Left cardiac atrium (tissue), 4 donors: ENCODE measurements around the gene PEF1. TPM values are rescaled to one million over a fixed set of nuclear protein-coding genes. Genes with fewer than 3 reads are reported as not detected.

Experiments
- ATAC-seq, 2 donors: fragments of 200-7000 bp; cut with Tn5 transposase; one replicate each; pipeline ENCODE4 v1.9.1; 2020; ENCODE audit warnings: mild to moderate bottlenecking in 2 of 2, moderate library complexity in 2 of 2
- DNase-seq: peaks from one replicate; pipeline ENCODE4 v3.0.0-alpha.2; 2020
- intact Hi-C, 2 donors: fragments of 100-400 bp; cut with DNase I; formaldehyde crosslinking; loops; one replicate each; pipeline versions ENCODE4 v1.14.1 to v1.15.1; 2022 to 2023
- total RNA-seq, 2 donors: library from RNA; stranded (reverse); fragmentation: NEBNext Ultra II Directional; extraction: Animal tissue kit (Norgen Biotek cat#: 25700); gene quantifications; one replicate each; pipeline ENCODE4 v1.2.1, GENCODE V29; 2021
- donor health status: DM: no; HTN: yes; CAD: no.
- donor health status: DM: no; HTN: yes; CAD: no; lungs with severe emphysema.
- donor health status: DM: yes; HTN: yes; CAD: no.
- donor health status: Dilated cardiomyopathy.

PEF1 gene
- total RNA-seq, 2 donors from 2014 or later, result 32.3 to 44.7 TPM

- ATAC-seq (no peak), DNase-seq (no peak)
- intact Hi-C loops, result no loop called here
Measured at GRCh38 chr1:31673433-31673832, 28.8 kb upstream of the PEF1 start.

DNA sequence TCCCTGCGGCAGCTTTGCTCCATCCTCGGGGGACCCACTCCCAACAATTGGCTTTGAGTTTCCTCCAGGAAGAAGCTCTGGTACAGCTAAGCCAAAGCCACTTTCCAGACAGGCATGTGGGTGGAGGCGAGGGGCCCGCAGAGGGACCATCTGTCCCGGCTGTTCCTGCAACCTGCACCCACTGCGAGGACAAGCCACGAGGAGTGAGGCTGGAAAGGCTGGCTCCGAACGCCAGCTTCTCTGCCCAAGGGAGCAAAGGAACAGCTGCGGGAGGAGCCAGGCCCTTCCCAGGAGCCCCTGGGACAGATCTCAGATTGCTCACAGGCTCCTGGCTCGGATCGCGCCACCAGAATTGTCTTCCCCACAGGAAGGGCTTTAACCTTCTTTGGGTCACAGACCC is 28.3 kb upstream of the PEF1 start:
- ATAC-seq (peak; percentile 14 to 27), DNase-seq (peak; percentile 53)
- intact Hi-C loops, result no loop called here

- intact Hi-C loops, result no loop called here
- ATAC-seq (no peak), DNase-seq (no peak)
Measured at GRCh38 chr1:31671561-31672201, 27.0 kb upstream of the PEF1 start.

DNA sequence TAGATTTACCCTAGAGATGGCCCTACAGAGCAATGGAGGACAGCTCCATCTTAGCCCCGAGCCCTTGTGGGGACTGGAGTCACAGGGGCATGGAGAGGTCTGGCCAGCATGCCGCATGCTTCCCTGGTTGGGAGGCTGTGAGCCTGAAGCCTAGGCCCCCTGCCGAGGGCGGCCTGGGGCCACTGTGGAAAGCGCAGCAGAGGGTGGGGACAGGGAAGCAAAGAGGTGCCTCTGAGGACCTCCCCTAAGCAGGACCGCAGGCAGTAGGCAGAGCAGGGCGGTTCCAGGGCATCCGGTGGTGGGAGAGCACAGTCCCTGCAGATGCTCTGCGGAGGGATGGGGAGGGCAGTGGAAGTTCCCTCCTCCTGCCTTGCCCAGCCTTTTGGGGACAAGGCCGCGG is 26.5 kb upstream of the PEF1 start:
- intact Hi-C loops, result no loop called here
- DNase-seq (no peak), ATAC-seq (no peak)

DNA sequence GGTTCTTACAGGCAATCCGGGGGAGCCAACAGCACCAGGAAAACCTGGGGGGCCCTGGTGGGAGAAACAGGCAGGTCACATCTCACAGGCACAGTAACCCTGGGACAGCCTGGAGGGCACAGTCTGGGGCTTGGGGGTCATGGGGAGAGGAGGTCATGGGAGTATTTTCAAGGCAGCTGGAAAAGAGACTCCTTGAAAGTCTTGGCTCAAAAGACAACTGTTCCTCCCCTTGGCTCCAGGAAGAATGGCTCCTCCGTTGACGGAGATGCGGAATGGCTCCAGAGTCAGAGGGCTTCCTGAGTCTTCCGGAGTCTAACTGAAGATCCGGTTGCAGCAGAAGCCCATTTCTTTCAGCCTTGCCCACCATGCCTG is 25.9 kb upstream of the PEF1 start:
- intact Hi-C loops, result no loop called here
- ATAC-seq, result no peak
- DNase-seq, result no peak

DNA sequence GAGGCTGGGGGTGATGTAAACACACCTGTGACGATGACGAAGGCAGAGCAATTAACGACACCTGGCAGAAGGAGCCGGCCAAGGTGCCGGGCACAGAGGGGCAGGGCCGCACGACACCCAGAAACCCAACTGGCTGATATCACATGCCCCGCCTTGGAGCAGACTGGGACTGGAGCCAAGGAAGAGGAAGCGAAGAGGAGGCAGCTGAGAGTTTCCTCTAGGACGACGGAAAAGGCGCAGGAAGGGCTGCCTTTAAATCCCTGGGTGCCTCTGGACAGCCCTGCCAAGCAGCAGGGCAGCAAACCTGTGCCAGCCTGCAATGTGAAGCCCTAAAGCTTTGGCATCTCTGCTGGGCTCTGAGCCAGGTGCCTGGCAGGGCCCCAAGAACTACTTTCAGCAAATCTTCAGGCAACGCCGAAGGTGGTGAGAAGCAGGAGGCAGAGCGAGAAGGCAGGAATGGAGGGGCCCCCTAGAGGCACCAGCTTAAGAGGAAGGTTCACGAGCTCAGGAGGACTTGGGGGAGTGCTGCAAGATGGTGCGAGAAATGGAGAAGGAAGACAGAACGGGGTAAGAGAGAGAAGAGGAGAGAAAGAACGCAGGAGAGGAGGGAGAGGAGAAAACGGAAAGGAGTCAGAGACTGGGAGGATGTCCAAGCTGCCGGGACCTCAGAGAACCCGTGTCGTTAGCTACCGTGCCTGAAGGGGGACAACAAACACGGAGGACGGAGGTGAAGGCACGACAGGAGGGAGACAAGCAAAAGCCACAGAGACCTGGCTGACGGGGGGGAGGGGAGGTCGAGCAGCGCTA is 25.3 kb upstream of the PEF1 start:
- DNase-seq (peak; percentile 75), ATAC-seq (peak; percentile 63 to 70)
- intact Hi-C loops, result loop anchor here (5.0 to 10.0 kb wide), 2 partner anchors 32 to 45 kb away; partner anchors contain the start of gene COL16A1 (in 1 of the 2)

DNA sequence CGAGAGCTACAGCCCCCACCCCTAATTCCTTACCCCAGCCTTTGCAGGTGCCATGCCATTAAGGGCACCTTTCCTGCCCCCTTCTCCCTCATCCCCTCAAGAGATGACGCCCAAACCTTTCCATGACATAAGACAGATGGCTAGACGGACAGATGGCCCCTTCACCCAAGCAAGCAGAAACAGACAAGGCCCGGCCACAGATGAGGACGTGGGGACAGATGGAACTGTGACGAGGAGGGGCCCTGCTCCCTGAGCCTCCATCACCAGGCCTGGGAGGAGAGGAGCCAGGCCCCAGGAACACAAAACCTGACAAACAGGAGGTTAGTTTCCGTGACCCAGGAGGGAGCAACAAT is 24.7 kb upstream of the PEF1 start:
- DNase-seq (no peak), ATAC-seq (no peak)
- intact Hi-C loops, result loop anchor here (5.0 to 10.0 kb wide), 2 partner anchors 33 to 45 kb away; partner anchors contain the start of gene COL16A1 (in 1 of the 2)

- ATAC-seq, result no peak
- no peak for DNase-seq
- intact Hi-C loops, result loop anchor here (5.0 to 10.0 kb wide), 2 partner anchors 34 to 46 kb away; partner anchors contain the start of gene COL16A1 (in 1 of the 2)
Measured at GRCh38 chr1:31668303-31668883, 23.7 kb upstream of the PEF1 start.

DNA sequence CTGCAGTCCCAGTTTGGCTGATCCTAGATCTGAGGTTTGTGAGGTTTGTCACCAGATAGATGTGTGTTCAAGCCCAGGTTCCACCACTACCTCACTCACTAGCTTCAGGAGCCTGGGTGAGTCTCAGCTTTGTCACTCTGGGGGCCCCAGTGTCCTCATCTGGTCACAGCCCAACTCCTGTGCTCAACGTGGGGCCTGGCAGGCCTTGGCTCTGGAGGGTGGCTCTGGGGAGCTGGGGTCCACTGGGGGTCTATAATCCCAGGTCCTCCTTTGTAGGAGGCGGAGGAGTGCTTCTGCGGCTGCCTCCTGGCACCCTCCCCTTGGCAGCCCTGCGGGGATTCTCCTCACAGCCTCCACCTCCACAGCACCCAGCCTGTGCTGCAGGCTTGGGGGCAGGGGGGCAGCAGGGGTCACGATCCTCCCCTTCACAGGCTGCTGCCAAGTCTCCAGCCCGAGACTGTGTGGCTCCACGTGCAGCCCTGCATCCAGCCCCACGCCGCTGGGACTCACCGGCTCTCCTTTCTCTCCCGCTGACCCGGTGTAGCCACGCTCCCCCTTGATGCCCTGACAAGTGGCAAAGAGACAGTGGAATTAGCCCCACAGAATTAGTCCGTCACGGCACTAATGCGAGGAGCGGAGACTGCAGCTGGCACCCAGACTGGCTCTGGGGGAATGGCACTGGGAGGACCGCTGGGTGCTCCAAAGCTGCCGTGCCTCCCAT is 22.5 kb upstream of the PEF1 start:
- ATAC-seq (no peak), DNase-seq (no peak)
- intact Hi-C loops, result loop anchor here (2.0 to 10.0 kb wide), 3 partner anchors 35 to 122 kb away; partner anchors contain the start of gene COL16A1 (in 1 of the 2)

GRCh38 chr1:31666263-31666963 is 21.7 kb upstream of the PEF1 start:
- DNase-seq (no peak), ATAC-seq (peak in 1 of 2 donors; percentile 9)
- intact Hi-C loops, result loop anchor here (2.0 to 10.0 kb wide), 3 partner anchors 36 to 122 kb away; partner anchors contain the start of gene COL16A1 (in 1 of the 2)

DNA sequence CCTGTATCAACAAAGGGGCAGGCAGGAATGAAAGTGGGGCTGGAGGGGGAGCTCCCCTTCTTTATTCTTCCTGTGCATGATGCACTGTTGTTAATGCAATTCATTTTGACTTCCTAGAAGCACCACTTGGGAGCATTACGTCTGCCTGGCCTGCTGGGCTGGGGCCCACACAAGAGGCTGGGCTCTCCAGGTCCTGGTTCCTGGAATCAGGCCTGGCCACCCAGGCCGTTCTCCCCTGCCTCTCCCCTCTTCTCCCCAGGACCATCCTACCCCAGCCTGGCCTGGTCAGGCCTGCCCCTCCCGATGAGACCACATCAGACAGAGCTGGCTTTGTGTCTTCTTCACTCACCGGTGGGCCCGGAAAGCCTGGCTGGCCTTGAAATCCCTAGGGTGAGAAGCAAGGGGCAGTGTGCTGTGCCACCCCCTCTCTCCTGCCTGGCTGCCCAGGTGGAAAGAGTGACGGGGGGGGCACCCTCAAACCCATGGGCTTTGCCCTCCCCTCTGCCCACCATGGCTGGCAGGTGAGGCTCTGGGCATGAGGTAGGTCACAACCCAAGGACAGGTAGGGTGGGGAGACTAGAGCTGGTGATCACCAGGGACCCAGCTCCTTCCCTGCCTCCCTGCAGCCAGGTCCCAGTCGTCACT is 20.7 kb upstream of the PEF1 start:
- no peak for ATAC-seq
- intact Hi-C loops, result loop anchor here (2.0 to 10.0 kb wide), 3 partner anchors 37 to 49 kb away; partner anchors contain the start of gene COL16A1 (in 1 of the 2)
- DNase-seq, result no peak

GRCh38 chr1:31664528-31664927 is 19.9 kb upstream of the PEF1 start:
- DNase-seq, result no peak
- ATAC-seq, result no peak
- intact Hi-C loops, result loop anchor here (1.0 to 10.0 kb wide), 3 partner anchors 50 to 124 kb away; no protein-coding TSS in a partner anchor

GRCh38 chr1:31663622-31664452 is 19.2 kb upstream of the PEF1 start:
- peak; percentile 45 for DNase-seq
- intact Hi-C loops, result loop anchor here (1.0 to 10.0 kb wide), 4 partner anchors 51 to 124 kb away; no protein-coding TSS in a partner anchor
- peak; percentile 44 to 58 for ATAC-seq

GRCh38 chr1:31662463-31662862 is 17.8 kb upstream of the PEF1 start:
- intact Hi-C loops, result loop anchor here in 1 of 2 donors (10.0 kb wide), 1 partner anchor 52 kb away; no protein-coding TSS in a partner anchor
- ATAC-seq (no peak), DNase-seq (no peak)

DNA sequence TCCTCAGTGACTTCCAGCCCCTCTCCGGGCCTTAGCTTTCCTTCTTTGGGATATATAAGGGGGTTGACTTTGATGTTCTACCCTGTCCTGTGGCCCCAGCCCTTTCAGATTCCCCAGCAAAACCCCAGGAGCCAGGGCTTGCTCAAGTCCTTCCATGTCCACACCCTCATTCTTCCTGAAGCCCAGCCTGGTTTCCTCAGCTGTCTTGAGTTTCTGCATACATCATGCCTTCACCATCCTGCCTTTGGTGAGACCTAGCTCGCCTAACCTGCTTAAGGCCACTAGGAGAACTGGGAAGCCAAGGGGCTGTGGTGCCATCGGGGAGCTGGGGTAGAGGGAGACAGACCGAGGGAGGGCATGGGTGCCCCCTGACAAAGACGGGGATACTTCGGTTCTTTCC is 17.2 kb upstream of the PEF1 start:
- intact Hi-C loops, result loop anchor here in 1 of 2 donors (10.0 kb wide), 1 partner anchor 53 kb away; no protein-coding TSS in a partner anchor
- DNase-seq, result peak; percentile 12
- ATAC-seq, result no peak

DNA sequence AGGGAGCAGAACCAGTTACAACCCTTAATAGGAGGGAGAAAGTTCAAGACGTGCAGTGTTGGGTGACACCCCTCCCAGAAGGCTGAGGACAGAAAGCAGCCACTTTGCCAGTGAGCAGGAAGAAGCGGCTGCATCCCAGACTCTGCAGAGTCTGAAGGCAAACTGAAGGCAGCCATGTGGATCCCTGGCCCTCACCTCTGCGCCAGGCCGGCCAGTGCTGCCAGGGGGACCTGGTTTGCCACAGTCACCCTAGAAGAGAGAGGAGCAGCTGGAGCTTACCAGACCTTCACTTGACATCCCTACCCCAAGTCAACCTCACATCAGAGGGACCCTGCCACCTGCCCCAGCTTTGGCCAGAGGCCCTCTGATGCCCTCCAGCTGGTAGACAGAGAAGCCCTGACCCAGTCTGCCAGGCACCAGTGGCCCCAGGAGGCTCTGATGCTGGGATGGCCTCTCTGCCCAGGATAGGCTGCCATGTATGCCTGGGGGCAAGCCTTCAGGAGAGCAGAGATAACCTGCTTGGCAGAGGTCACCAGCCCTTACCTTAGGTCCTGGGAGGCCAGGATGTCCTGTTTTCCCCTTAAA is 16.3 kb upstream of the PEF1 start:
- ATAC-seq, result no peak
- intact Hi-C loops, result loop anchor here in 1 of 2 donors (10.0 kb wide), 1 partner anchor 54 kb away; no protein-coding TSS in a partner anchor
- DNase-seq, result no peak
